Loucy (cell line): ENCODE measurements around the gene SHANK3.

Experiments used
- H2AFZ ChIP-seq: fragments of 200-600 bp; sonication (generic); 2 replicates; pipeline ENCODE4 v1.6.0; 2016; ENCODE audit warnings: antibody characterized with exemption, mild to moderate bottlenecking, low read length, moderate library complexity
- H3F3A ChIP-seq: fragments of 200-600 bp; 2 replicates; pipeline ENCODE4 v1.6.0; 2016; ENCODE audit warnings: antibody characterized with exemption, low read depth, mild to moderate bottlenecking
- H3K27me3 ChIP-seq: fragments of 200-600 bp; sonication (generic); 2 replicates; pipeline ENCODE4 v1.6.1; 2014; ENCODE audit warnings: low read length, mild to moderate bottlenecking; ENCODE audit not compliant: insufficient read depth, poor library complexity, severe bottlenecking
- H3K36me3 ChIP-seq: fragments of 200-600 bp; sonication (generic); 2 replicates; pipeline ENCODE4 v1.6.1; 2016; ENCODE audit warnings: low read length; ENCODE audit not compliant: insufficient read depth
- H3K4me1 ChIP-seq: fragments of 200-600 bp; sonication (generic); 2 replicates; pipeline ENCODE4 v1.5.1; 2014; ENCODE audit warnings: low read length, mild to moderate bottlenecking; ENCODE audit not compliant: insufficient read depth, poor library complexity, severe bottlenecking
- H3K4me2 ChIP-seq: fragments of 200-600 bp; sonication (generic); 2 replicates; pipeline ENCODE4 v1.6.0; 2014; ENCODE audit warnings: antibody characterized with exemption, low read length, low read depth, mild to moderate bottlenecking; ENCODE audit not compliant: poor library complexity, severe bottlenecking
- H3K4me3 ChIP-seq: fragments of 200-600 bp; sonication (generic); 2 replicates; pipeline ENCODE4 v1.5.1; 2014; ENCODE audit warnings: low read length, mild to moderate bottlenecking, mixed read lengths; ENCODE audit not compliant: poor library complexity, severe bottlenecking
- H3K79me2 ChIP-seq: fragments of 200-600 bp; sonication (generic); 2 replicates; pipeline ENCODE4 v1.6.1; 2014; ENCODE audit warnings: low read length; ENCODE audit not compliant: insufficient read depth
- H3K9ac ChIP-seq: fragments of 200-600 bp; sonication (generic); 2 replicates; pipeline ENCODE4 v1.6.0; 2014; ENCODE audit warnings: mild to moderate bottlenecking, low read depth, low read length, moderate library complexity; ENCODE audit not compliant: poor library complexity, severe bottlenecking
- H3K9me2 ChIP-seq: fragments of 200-600 bp; sonication (generic); replicated peaks from 2 replicates; pipeline ENCODE4 v1.6.1; 2016; ENCODE audit warnings: low read depth, low read length, mixed read lengths
- H3K9me3 ChIP-seq: fragments of 200-600 bp; sonication (generic); 2 replicates; pipeline ENCODE4 v1.6.1; 2014; ENCODE audit warnings: mild to moderate bottlenecking, antibody characterized with exemption, low read length, low read depth; ENCODE audit not compliant: insufficient read depth
- H4K20me1 ChIP-seq: fragments of 200-600 bp; sonication (generic); 2 replicates; pipeline ENCODE4 v1.6.0; 2014; ENCODE audit warnings: antibody characterized with exemption, low read length, mild to moderate bottlenecking; ENCODE audit not compliant: insufficient read depth, poor library complexity, severe bottlenecking
- EZH2phosphoT487 ChIP-seq: fragments of 200-600 bp; IDR thresholded peaks from 2 replicates; pipeline ENCODE4 v1.6.1; 2018; ENCODE audit warnings: antibody characterized with exemption, mild to moderate bottlenecking, moderate library complexity, borderline replicate concordance
- TF ChIP-seq, protein P1 (sequence below): fragments of 200-600 bp; sonication (generic); conservative IDR thresholded peaks from 2 replicates; pipeline ENCODE4 v1.5.1; 2014; ENCODE audit warnings: mild to moderate bottlenecking, antibody characterized with exemption, low read length

The SHANK3 gene

DNA sequence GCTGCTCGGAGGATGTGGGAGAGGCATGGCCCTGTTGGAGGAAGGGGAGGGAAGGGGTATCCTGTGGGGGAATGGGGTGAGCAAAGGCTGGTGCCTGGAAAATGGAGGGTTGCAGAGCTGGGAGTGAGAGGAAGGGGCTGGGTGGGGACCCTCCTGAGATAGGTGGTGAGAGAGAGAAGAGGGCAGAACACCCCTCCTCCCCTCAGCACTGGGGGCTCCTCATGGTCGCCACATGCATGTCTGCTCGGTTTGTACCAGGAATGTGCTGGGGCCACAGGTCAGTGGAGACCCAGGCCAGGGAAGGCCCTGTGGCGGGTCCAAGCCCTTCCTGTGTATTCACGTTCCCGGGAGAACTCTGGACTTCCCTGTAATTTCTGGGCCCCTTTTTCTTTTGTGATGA lies 37.6 kb downstream of the SHANK3 start:
- no peak overlapping the region for H3K9ac ChIP-seq
- H3K36me3 ChIP-seq: peaks cover 20% of the 10 kb centered on the region; the same call in 1 of the 2 replicates
- no peaks in the 10 kb centered on the region for H3K79me2 ChIP-seq
- no peak overlapping the region for H2AFZ ChIP-seq
- no peak overlapping the region for H3K4me2 ChIP-seq
- no peaks in the 10 kb centered on the region for H3K4me1 ChIP-seq
- H3K9me3 ChIP-seq: no peaks in the 10 kb centered on the region
- no peak overlapping the region for H3K4me3 ChIP-seq
- H4K20me1 ChIP-seq: no peaks in the 10 kb centered on the region
- H3F3A ChIP-seq: no peaks in the 10 kb centered on the region
- H3K27me3 ChIP-seq: no peaks in the 10 kb centered on the region
- TF ChIP-seq, protein P1, sequence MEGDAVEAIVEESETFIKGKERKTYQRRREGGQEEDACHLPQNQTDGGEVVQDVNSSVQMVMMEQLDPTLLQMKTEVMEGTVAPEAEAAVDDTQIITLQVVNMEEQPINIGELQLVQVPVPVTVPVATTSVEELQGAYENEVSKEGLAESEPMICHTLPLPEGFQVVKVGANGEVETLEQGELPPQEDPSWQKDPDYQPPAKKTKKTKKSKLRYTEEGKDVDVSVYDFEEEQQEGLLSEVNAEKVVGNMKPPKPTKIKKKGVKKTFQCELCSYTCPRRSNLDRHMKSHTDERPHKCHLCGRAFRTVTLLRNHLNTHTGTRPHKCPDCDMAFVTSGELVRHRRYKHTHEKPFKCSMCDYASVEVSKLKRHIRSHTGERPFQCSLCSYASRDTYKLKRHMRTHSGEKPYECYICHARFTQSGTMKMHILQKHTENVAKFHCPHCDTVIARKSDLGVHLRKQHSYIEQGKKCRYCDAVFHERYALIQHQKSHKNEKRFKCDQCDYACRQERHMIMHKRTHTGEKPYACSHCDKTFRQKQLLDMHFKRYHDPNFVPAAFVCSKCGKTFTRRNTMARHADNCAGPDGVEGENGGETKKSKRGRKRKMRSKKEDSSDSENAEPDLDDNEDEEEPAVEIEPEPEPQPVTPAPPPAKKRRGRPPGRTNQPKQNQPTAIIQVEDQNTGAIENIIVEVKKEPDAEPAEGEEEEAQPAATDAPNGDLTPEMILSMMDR: no peak
- TF ChIP-seq EZH2phosphoT487: no peak
- no peaks in the 10 kb centered on the region for H3K9me2 ChIP-seq

DNA sequence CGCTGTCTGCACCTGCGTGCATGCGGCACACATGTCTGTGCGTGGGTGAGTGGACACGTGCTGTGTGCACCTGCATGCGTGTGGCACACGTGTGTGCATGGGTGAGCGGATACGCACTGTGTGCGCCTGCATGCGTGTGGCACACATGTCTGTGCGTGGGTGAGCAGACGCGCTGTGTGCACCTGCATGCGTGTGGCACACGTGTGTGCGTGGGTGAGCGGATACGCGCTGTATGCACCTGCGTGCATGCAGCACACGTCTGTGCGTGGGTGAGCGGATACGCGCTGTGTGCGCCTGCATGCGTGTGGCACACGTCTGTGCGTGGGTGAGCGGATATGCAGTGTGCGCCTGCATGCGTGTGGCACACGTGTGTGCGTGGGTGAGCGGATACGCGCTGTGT lies 38.3 kb downstream of the SHANK3 start:
- Histone ChIP-seq H3K79me2 (no peaks in the 10 kb centered on the region), H3K36me3 (peaks cover 19% of the 10 kb centered on the region; the same call in 1 of the 2 replicates), H3K4me2 (no peak overlapping the region), H3K4me1 (no peaks in the 10 kb centered on the region), H3K9ac (no peak overlapping the region), H3K4me3 (no peak overlapping the region), H3F3A (no peaks in the 10 kb centered on the region), H2AFZ (no peak overlapping the region), H3K9me2 (no peaks in the 10 kb centered on the region), H3K27me3 (no peaks in the 10 kb centered on the region), H4K20me1 (no peaks in the 10 kb centered on the region), H3K9me3 (no peaks in the 10 kb centered on the region)
- no peak for TF ChIP-seq EZH2phosphoT487
- TF ChIP-seq, protein P1: no peak

DNA sequence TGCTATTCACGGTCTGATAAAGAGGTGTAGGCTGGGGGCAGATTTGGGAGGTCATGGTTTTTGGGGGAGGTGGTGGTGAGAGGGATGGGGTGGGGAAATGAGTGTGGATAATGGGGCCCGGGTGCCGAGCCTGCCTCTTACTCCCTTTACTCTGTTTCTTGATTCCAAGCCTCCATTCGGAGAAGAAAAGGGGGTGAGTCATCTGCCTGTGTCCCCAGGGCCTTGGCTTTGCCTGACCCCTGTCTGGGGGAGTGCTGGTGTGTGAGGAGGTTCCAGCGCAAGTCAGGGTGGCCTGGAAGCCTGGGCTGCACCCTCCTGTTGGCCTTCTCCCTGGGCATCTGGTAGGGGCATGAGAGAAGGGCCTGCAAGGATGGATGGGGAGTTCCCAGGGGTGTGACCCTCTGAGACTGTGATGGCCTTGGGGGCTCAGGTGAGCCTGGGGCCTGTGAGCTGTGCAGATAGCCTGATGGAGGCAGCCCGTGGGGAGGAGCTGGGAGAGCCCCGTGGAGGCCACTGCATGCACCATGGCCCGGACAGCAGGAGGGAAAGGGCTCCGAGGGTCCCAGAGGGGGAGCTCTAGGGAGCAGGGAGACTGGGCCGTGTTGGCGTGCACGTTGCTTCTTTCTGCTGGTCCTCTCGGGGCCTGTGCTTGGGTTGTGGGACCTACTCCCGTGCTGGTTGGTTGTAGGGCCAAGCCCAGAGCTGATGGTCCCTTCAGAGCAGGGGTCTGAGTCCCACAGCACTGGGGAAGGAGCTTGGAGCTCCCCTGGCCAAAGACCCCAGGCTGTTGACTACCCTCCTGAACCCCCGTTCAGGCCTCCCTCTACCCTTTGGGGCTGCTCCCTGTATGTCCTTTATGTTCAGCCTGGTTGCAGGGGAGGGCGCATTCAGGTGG lies 39.1 kb downstream of the SHANK3 start:
- no peaks in the 10 kb centered on the region for H3K27me3 ChIP-seq
- TF ChIP-seq, protein P1: no peak
- no peak for TF ChIP-seq EZH2phosphoT487
- H3K9ac ChIP-seq: no peak overlapping the region

More for the DNA sequence above, 39.1 kb downstream of the SHANK3 start:
- no peak overlapping the region for H2AFZ ChIP-seq
- H3K79me2 ChIP-seq: no peaks in the 10 kb centered on the region
- no peaks in the 10 kb centered on the region for H4K20me1 ChIP-seq
- H3K36me3 ChIP-seq: peaks cover 16% of the 10 kb centered on the region; the same call in 1 of the 2 replicates
- no peaks in the 10 kb centered on the region for H3K9me3 ChIP-seq
- H3F3A ChIP-seq: no peaks in the 10 kb centered on the region
- no peak overlapping the region for H3K4me2 ChIP-seq
- H3K4me1 ChIP-seq: no peaks in the 10 kb centered on the region
- H3K9me2 ChIP-seq: no peaks in the 10 kb centered on the region
- no peak overlapping the region for H3K4me3 ChIP-seq
